H1 (cell line): ENCODE results near the gene MLN.
A peak's percentile ranks its signal among the peaks of the same experiment; 100 is the strongest.

Experiments
- ATF2 ChIP-seq: IDR thresholded peaks from 2 replicates; pipeline ENCODE4 v1.6.1; 2012; ENCODE audit warnings: low read length, inconsistent platforms
- ATF3 ChIP-seq: IDR thresholded peaks from 2 replicates; pipeline ENCODE4 v1.6.1; 2011; ENCODE audit warnings: low read depth, mild to moderate bottlenecking, low read length; ENCODE audit not compliant: insufficient read depth
- CTCF ChIP-seq, 3 experiments: IDR thresholded peaks; 1 replicate in 2 of 3; 2 replicates in 1 of 3; pipeline versions ENCODE4 v1.5.1 to v1.6.1; 2011; ENCODE audit warnings: low read length in 3 of 3, mild to moderate bottlenecking in 3 of 3, inconsistent platforms in 2 of 3, low read depth in 1 of 3, moderate library complexity in 1 of 3; ENCODE audit not compliant: insufficient read depth in 1 of 3; ENCODE audit errors: control extremely low read depth in 1 of 3
- E2F6 ChIP-seq: IDR thresholded peaks from 2 replicates; pipeline ENCODE4 v1.6.1; 2012; ENCODE audit warnings: inconsistent platforms
- EZH2 ChIP-seq: fragments of 200-600 bp; sonication (generic); IDR thresholded peaks from 2 replicates; pipeline ENCODE4 v1.7.1; 2012; ENCODE audit warnings: low read depth, mild to moderate bottlenecking, moderate library complexity, low read length, inconsistent platforms; ENCODE audit not compliant: severe bottlenecking
- MAFK ChIP-seq: IDR thresholded peaks from 2 replicates; pipeline ENCODE4 v1.6.1; 2012; ENCODE audit warnings: low read depth, mild to moderate bottlenecking, improper control_type of control experiment, low read length
- RAD21 ChIP-seq, 2 experiments: IDR thresholded peaks in 1 of 2; conservative IDR thresholded peaks in 1 of 2; 2 replicates each; pipeline ENCODE4 v1.6.1; 2011; ENCODE audit warnings: low read depth in 2 of 2, low read length in 2 of 2, improper control_type of control experiment in 1 of 2, inconsistent platforms in 1 of 2, mild to moderate bottlenecking in 1 of 2, moderate library complexity in 1 of 2
- RXRA ChIP-seq: IDR thresholded peaks from 2 replicates; pipeline ENCODE4 v1.6.1; 2011; ENCODE audit warnings: low read depth, mild to moderate bottlenecking, low read length, moderate library complexity; ENCODE audit not compliant: insufficient read depth
- SIN3A ChIP-seq, 2 experiments: IDR thresholded peaks in 1 of 2; conservative IDR thresholded peaks in 1 of 2; 2 replicates each; pipeline ENCODE4 v1.6.1; 2011 to 2012; ENCODE audit warnings: low read length in 2 of 2, improper control_type of control experiment in 1 of 2, low read depth in 1 of 2, mild to moderate bottlenecking in 1 of 2
- USF2 ChIP-seq: IDR thresholded peaks from 2 replicates; pipeline ENCODE4 v1.6.1; 2011; ENCODE audit warnings: low read length, improper control_type of control experiment
- YY1 ChIP-seq: IDR thresholded peaks from 2 replicates; pipeline ENCODE4 v1.6.1; 2011; ENCODE audit warnings: low read depth, mild to moderate bottlenecking, low read length

- TF ChIP-seq RAD21 (IDR thresholded peaks at IDR 0.05 in 1 of 2, conservative IDR thresholded peaks at IDR 0.05 in 1 of 2; ENCODE audit: low read depth in 2 of 2, low read length in 2 of 2) = peak; percentile 36 to 65
- TF ChIP-seq CTCF (IDR thresholded peaks at IDR 0.05; ENCODE audit: control extremely low read depth in 1 of 3, insufficient read depth in 1 of 3, low read depth in 1 of 3, low read length in 3 of 3) = peak in 2 of 3 experiments; percentile 37; a peak in 3 of 4 replicates
- no peak for TF ChIP-seq E2F6
- TF ChIP-seq MAFK = no peak
- no peak for TF ChIP-seq SIN3A (conservative IDR thresholded peaks at IDR 0.05 in 1 of 2, IDR thresholded peaks at IDR 0.05 in 1 of 2; ENCODE audit: low read depth in 1 of 2, low read length in 2 of 2)
- TF ChIP-seq EZH2 = no peak
- no peak for TF ChIP-seq YY1
- no peak for TF ChIP-seq RXRA
- no peak for TF ChIP-seq ATF3
- no peak for TF ChIP-seq USF2
- TF ChIP-seq ATF2 = no peak
Measured at GRCh38 chr6:33826537-33826936, 22.7 kb upstream of the MLN start.
